ENCODE data around the gene CHST7. TPM values are rescaled to one million over a fixed set of nuclear protein-coding genes. Genes with fewer than 3 reads are reported as not detected.

CHST7 gene
- total and polyA plus RNA-seq, 12 donors = 3.5 to 27.7 (median 8.6) TPM

DNA sequence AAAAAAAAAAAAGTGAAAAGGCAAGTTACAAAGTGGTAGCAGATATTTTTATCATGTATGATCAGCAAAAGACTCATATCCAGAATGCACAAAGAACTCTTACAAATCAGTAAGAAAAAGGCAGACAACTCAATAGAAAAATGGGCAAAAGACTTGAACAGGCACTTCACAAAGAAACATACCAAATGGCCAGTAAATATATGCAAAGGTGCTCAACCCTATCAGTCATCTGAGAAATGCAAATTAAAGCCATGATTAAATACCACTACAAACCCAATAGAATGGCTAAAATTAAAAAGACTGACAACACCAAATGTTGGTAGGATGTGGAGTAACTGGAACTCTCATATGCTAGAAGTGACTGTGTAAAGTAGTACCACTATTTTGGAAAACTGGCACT lies 45.4 kb downstream of the CHST7 start:
- Histone ChIP-seq H3K4me1 (peaks cover 0 to 20% (median 4%) of the 10 kb centered on the region in 9 donors), H3K36me3 (no peaks in the 10 kb centered on the region), H3K9me3 (peaks cover 0 to 13% (median 4%) of the 10 kb centered on the region in 11 donors), H3K4me3 (no peak overlapping the region), H3K27me3 (peaks cover 0 to 10% (median 0%) of the 10 kb centered on the region in 7 donors), H3K27ac (no peak overlapping the region)
- intact Hi-C loops (cut with DNase I) = no loop called here
- TF ChIP-seq, protein P1, sequence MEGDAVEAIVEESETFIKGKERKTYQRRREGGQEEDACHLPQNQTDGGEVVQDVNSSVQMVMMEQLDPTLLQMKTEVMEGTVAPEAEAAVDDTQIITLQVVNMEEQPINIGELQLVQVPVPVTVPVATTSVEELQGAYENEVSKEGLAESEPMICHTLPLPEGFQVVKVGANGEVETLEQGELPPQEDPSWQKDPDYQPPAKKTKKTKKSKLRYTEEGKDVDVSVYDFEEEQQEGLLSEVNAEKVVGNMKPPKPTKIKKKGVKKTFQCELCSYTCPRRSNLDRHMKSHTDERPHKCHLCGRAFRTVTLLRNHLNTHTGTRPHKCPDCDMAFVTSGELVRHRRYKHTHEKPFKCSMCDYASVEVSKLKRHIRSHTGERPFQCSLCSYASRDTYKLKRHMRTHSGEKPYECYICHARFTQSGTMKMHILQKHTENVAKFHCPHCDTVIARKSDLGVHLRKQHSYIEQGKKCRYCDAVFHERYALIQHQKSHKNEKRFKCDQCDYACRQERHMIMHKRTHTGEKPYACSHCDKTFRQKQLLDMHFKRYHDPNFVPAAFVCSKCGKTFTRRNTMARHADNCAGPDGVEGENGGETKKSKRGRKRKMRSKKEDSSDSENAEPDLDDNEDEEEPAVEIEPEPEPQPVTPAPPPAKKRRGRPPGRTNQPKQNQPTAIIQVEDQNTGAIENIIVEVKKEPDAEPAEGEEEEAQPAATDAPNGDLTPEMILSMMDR (IDR thresholded peaks at IDR 0.05) = no peak
- no peak for DNase-seq
- ATAC-seq = no peak

DNA sequence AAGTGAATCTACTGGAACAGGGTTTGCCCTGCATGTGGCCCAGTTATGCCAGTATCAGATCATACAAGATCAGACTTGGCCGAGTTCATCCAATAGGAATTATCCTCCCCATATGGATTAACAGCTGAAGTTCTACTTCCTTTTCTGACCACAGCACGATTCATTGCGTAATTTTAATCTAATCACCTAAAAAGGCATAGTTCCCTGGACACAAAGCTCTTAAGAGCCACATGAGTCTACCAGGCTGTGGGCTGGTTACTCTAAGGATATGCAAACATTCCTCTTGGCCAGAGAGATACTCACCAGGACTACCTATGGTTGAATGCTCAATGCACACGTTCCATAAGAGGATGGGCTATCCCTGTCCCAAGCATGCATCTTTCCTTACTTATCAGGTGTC lies 46.9 kb downstream of the CHST7 start:
- TF ChIP-seq, protein P1 (IDR thresholded peaks at IDR 0.05) = no peak
- intact Hi-C loops (cut with DNase I) = no loop called here
- peaks cover 0 to 20% (median 4%) of the 10 kb centered on the region in 9 donors for H3K4me1 ChIP-seq
- ATAC-seq (no peak), DNase-seq (no peak)
- peaks cover 0 to 13% (median 4%) of the 10 kb centered on the region in 11 donors for H3K9me3 ChIP-seq
- no peaks in the 10 kb centered on the region for H3K36me3 ChIP-seq
- no peak overlapping the region for H3K27ac ChIP-seq
- peaks cover 0 to 10% (median 0%) of the 10 kb centered on the region in 7 donors for H3K27me3 ChIP-seq
- WGBS, 2 donors = 94 to 95% methylated on average over 4 of the region's 4 CpGs
- H3K4me3 ChIP-seq = no peak overlapping the region

DNA sequence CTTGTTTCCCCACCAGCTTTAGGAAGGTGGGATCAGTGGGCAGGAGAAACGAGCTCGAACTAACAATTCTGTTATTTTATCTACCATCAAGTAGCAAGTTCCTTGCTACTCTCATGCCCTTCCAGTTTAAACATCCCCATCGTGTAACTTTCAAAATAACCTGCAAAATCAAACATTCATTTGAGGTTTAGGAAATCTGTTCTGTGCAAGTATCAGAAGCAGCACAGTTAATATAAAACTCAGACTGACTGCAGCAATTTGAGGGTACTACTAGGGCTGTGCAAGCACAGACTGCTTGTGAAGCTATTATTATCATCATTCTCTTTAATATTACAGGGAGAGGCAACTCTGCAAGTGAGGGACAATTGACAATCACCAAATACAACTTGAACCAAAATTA lies 48.0 kb downstream of the CHST7 start:
- DNase-seq (no peak), ATAC-seq (no peak)
- no peaks in the 10 kb centered on the region for H3K36me3 ChIP-seq
- no peak overlapping the region for H3K4me3 ChIP-seq
- peaks cover 0 to 10% (median 0%) of the 10 kb centered on the region in 7 donors for H3K27me3 ChIP-seq
- TF ChIP-seq, protein P1 (IDR thresholded peaks at IDR 0.05) = no peak
- peaks cover 0 to 13% (median 4%) of the 10 kb centered on the region in 11 donors for H3K9me3 ChIP-seq
- 73 to 77% methylated on average over 3 of the region's 3 CpGs for WGBS, 2 donors
- intact Hi-C loops (cut with DNase I) = no loop called here
- H3K4me1 ChIP-seq = peaks cover 0 to 21% (median 4%) of the 10 kb centered on the region in 9 donors
- no peak overlapping the region for H3K27ac ChIP-seq

DNA sequence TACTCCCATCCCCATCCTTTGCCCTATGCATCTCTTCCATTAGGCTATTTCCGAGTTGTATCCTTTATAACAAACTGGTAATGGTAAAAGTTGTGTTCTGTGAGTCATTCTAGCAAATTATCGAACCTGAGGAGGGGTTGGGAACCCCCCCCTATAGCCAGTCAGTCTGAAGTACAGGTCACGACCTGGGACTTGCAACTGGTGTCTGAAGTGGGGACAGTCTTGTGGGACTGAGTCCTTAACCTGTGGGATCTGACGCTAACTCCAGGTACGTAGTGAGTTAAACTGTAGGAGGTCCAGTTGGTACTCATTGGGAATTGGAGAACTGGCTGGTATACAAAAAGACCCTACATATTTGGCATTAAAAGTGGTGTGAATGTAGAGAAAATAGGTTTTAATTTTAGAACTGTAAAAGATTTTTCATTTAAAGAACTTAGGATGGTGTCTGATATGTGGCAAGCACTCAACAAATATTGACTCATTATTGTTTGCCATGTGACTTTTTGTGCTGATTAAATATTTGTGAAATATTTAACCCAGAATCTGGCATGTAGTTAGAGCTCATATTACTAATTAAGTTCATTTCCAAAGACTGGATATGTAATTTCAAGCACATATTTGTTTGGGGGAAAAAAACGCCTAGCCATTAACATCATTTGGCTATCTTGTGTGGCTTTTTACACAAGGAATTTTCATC lies 50.7 kb downstream of the CHST7 start:
- no peaks in the 10 kb centered on the region for H3K36me3 ChIP-seq
- no peak for ATAC-seq
- peaks cover 0 to 18% (median 0%) of the 10 kb centered on the region in 7 donors for H3K27me3 ChIP-seq
- no peak for DNase-seq
- peaks cover 0 to 48% (median 29%) of the 10 kb centered on the region in 9 donors for H3K4me1 ChIP-seq
- peaks cover 0 to 5% (median 0%) of the 10 kb centered on the region in 11 donors for H3K9me3 ChIP-seq
- H3K27ac ChIP-seq = no peak overlapping the region
- 94 to 98% methylated on average over 6 of the region's 6 CpGs for WGBS, 2 donors
- no peak overlapping the region for H3K4me3 ChIP-seq
- intact Hi-C loops (cut with DNase I) = no loop called here
- TF ChIP-seq, protein P1 (IDR thresholded peaks at IDR 0.05) = no peak
